T-helper 9 cell (primary cell): Measurements from ENCODE around the gene DAAM1.

Experiments
- DNase-seq: peaks from one replicate; pipeline ENCODE4 v3.0.0-alpha.2; 2020

Gene DAAM1

DNA sequence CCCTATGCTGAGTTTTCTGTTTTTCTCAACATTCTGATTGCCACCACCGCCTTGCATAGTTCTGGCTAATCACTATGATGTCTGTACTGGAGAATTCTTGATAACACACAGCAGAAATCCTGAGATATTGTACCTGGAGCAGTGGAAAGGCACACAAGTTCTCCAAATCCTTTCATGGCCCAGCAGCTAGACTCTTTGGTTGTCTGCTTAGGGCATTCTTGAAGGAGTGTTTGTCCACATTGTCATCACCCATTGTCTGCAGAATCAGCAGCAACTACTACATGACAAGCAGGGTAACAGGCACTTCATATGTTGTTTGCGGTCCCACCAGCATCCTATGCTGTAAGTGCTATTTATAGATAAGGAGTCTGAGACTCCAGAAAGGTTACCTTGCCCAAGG is 128.9 kb downstream of the DAAM1 start:
- DNase-seq = no peak

DNA sequence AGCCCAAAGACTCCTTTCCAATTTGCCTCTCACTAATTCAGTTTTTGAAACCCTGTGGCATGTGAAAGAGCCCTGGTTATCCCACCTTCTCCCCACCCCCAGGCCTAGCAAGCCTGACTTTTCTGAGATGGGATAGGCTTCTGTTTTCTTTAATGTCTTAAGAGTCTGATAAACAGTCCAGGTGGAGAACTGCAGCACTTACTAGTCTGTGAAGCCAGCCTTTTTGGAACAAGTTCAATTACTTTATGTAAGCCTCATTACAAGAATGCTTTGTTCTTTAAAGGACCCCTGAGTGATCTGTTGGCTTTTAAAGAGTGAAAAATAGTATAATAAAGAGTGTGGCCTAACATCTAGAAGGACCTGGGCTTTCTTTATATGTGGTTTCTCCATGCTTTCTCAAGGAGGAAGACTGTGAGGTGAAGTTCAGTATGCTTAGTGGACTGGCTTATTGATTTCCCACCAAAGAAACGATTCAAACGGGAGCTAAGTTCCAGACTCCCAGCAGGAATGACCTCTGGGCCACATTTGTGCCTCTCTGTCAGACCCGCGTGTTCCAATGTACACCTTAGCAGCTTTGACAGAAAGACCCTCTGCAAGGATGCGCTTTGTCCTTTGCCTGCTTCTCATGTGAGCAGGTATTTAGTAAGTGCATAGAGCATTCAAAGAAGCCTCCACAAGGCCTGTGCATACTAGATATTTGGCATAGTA is 129.5 kb downstream of the DAAM1 start:
- DNase-seq = no peak

DNA sequence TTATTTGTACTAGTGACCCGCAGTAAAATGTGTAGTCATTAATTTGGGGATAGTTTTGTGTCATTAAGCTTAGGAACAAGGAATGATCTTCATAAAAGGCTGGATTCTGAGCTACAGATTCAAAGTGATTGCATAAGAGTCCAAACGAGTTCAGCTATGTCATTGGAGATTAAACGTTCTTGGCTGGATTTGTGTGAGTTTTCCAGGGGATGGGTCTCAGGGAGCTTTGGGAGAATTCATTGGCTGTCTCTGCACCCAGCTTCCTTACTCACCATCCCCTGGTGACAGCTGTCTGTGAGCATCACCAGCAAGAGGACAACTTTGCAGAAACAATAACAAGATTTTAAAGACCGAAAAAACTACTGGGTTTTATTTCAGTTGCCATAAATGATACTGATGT is 130.4 kb downstream of the DAAM1 start:
- no peak for DNase-seq

- DNase-seq = no peak
These were observed 131.9 kb downstream of the DAAM1 start for GRCh38 chr14:59320361-59320760.

DNA sequence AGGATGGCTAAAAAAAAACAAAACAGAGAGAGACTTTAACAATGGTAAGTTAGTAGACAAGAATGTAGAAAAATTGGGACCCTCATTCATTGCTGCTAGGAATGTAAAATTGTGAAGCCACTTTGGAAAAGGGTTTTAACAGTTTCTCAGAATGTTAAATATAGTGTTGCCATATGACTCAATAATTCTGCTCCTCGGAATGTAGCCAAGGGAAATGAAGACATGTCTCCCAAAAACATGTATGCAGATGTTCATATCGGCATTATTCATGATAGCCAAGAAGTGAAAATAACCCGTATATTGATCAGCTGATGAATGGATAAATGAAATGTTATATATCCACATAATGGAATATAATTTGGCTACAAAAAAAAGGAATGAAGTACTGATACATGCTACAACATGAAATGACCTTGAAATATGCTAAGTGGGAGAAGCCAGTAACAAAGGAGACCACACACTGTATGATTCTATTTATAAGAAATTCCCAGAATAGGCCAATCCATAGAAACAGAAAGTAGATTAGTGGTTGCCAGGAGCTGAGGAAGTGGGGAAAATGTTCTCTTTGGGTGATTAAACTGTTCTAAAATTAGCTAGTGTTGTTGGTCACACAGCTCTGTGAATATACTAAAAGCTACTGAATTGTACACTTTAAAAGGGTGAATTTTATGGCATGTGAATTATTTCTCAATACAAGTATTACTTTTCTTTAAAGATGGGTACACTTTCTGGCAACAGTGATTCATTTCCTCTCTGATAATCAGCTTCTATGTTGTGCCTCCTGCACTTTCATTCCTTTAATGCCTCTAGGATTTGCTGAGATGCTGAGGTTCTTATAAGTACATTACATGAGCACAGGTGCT is 132.5 kb downstream of the DAAM1 start:
- DNase-seq = no peak

DNA sequence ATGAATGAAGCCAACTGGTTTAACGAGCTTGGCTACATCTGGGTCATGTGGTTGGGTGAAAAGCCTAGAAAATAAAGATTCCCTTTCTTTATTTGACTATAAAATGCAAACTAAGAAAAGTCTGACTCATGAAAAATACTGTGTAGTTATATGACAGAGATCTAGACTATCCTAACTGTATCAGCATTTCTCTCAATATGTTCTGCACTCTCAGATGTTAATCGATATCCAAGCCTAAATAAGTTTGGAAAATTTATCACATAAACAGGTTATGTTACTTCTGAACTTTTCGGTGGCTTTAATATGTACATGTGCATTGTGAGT is 133.1 kb downstream of the DAAM1 start:
- DNase-seq = no peak

GRCh38 chr14:59325906-59326305 is 137.4 kb downstream of the DAAM1 start:
- DNase-seq = no peak

GRCh38 chr14:59328454-59328853 is 140.0 kb downstream of the DAAM1 start:
- DNase-seq = no peak

DNA sequence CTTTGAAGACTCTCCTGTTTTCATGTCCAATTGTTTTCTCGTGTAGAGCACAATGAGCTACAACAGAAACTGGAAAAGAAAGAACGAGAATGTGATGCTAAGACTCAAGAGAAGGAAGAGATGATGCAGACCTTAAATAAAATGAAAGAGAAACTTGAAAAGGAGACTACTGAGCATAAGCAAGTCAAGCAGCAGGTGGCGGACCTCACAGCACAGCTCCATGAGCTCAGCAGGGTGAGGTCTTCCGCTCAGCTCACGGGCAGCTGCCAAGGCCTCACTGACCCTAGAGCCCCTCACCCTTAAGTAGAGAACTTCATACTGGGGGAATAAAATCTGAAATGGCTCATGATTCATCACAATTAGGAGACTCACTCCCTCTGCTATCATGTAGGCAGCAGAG is 142.0 kb downstream of the DAAM1 start:
- DNase-seq = no peak

DNA sequence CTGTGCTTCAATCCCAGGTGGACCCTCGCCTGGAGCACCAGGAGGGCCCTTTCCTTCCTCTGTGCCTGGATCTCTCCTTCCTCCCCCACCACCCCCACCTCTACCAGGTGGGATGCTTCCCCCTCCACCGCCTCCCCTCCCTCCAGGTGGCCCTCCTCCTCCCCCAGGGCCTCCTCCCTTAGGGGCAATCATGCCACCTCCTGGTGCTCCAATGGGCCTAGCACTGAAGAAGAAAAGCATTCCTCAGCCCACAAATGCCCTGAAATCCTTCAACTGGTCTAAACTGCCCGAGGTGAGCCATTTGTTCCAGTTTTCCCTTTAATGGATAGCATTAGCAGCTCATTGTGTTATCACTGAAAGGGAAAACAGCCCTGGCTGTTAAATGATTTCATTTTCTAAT is 142.8 kb downstream of the DAAM1 start:
- DNase-seq = no peak

DNA sequence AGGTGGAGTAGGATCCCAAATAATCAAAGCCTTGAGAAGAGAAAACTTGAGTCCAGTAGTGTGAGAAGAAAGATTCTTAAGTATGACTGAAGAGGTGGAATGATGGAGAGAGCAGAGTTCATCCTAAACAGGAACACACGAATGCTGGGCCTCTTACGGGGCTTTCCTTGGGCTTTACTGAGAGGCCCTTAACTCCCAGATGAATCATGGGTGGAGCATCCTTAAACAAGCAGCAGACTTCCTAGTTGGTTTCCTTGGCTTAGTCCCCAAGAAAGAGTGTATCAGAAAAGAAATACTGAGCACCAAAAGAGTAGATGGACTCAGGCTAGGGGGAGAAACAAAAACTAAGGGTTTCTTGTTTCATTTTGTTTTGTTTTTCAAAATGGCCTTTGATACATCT is 144.3 kb downstream of the DAAM1 start:
- DNase-seq = no peak

GRCh38 chr14:59333235-59333634 is 144.8 kb downstream of the DAAM1 start:
- no peak for DNase-seq

GRCh38 chr14:59333668-59334067 is 145.2 kb downstream of the DAAM1 start:
- no peak for DNase-seq

DNA sequence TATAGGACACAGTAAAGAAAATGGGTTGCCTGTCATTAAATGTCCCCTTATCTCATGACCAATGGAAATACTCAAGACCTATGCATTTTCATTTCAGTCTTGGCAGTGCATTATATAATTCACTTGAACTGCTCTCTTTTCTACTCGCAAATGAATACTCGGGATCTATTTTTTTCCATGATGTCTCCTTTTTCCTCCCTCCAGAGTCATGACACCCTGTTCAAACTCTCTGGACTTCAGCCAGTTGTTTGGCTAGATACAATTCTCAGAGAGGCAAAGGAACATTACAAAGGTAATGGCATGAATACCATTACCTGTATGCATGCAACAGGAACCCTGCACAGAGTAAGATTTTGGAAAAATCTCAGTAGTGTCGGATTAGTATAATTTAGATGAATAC is 145.8 kb downstream of the DAAM1 start:
- no peak for DNase-seq

DNA sequence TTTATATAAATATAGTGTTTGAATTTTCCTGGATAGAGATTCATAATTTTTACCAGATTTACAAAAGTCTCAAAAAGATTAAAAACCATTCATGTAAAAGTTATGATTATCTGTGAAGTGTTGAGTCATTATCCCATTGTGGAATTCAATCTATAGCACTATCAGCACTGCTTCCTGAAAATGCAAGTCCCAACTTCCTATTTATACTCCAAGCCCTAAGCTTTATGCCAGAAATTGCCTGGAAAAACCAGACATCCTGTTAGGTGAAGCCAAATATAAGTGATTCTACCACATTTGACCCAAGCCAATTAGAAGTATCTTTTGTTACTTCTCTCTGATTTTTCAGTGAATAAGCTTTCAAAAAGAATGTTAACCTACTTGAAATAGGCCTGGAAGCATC is 147.6 kb downstream of the DAAM1 start:
- no peak for DNase-seq

- DNase-seq = no peak
These were observed 148.2 kb downstream of the DAAM1 start for GRCh38 chr14:59336706-59337105.

DNA sequence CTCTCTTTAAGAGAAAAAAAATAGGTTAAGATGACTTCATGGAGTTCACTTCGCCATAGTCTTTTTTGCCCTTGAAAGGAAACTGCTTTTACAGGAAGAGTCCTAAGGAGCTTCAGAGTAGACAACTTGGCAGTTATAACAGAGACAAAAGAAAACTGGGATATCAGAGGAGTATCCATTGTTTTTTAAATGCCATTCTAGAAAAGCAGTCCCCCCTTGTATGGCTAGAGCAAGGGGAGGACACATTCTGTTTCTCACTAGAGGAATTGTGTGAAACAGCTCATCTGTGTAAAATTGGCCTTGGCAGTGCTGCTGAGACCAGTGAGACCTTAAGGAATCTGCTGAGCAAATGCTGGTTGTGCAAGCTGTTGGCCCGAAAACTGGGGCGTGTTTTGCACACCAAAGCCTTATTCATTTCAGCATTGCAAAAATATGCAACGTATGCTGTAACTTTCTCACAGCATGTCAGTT is 148.7 kb downstream of the DAAM1 start:
- no peak for DNase-seq

DNA sequence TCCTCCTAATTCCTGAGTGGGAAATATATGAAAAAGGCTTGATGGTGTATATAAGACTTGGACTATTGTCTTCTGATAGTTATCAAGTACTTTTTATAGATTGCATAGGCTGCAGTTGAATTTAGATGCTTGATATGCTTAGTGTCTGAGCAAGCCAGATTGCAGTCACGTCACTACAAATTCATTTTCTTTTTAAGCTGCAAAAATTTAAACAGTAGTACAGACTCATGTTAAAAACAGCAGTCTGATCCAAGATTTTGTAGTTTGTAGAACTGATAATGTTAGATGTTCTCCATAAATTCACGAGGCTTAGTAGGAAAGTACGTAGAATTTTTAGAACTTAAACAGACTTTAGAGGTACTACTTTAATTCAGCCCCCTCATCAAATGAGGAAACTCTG is 150.3 kb downstream of the DAAM1 start:
- no peak for DNase-seq

DNA sequence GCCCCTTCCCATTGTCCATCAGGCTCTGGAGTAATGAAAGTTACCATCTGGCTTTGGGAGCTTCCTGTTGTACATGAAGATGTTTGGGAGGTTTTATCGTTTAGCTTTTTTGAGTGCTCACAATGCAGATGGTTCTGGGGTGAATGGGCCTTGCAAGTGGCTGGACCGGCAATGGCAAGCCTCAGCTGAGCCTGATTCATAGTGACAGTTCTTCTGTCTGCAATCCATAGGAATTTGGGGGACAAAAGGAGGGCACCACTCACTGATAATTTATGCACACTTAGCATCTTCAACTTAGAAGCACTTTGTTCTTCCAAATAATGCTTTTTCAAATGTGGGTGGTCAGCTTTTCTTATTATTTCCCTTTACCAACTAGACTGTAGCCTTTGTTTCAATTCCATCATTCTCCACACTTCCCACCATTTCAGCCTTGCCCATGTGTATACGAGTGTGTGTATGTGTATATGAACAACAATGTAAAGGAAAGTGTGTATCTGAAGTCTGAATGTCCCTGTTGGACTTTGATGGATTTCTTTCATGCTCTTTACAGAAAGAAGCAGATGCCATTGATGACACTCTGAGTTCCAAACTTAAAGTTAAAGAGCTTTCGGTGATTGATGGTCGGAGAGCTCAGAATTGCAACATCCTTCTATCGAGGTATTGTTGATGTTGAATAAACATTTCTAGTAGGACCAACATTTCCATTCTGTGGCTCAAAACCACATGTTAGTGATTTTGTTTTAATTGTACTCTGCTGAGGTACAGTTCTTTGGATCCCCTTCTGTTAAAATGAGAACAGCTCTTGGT is 151.3 kb downstream of the DAAM1 start:
- DNase-seq = no peak

DNA sequence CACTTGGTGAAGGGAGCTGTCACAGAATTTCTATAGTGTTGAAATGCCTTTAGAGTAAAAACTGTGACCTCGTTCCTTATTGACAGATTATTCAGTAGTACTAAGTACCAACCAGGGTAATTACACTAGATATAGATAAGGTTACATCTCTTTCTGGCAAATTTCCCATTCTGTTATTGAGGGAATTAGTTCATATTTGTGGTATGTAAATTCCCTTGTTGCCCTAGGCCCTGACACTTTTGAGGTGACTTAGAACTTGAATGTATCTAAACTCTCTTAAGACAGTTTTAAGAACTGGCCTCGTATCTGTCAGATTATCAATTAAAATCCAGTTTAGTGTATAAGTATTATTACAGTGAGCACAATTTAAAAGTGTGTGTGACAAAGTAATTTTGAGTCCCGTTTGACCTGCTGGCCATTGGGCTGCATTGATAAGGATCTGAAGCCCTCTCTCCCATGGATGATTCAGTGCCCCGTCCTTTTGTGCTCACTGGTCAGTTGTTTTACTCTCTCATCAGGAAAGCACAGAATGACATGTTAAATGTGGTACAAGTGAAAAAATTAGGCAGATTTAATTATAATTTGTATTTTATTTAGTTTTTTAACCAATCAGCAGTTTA is 153.5 kb downstream of the DAAM1 start:
- DNase-seq = no peak

DNA sequence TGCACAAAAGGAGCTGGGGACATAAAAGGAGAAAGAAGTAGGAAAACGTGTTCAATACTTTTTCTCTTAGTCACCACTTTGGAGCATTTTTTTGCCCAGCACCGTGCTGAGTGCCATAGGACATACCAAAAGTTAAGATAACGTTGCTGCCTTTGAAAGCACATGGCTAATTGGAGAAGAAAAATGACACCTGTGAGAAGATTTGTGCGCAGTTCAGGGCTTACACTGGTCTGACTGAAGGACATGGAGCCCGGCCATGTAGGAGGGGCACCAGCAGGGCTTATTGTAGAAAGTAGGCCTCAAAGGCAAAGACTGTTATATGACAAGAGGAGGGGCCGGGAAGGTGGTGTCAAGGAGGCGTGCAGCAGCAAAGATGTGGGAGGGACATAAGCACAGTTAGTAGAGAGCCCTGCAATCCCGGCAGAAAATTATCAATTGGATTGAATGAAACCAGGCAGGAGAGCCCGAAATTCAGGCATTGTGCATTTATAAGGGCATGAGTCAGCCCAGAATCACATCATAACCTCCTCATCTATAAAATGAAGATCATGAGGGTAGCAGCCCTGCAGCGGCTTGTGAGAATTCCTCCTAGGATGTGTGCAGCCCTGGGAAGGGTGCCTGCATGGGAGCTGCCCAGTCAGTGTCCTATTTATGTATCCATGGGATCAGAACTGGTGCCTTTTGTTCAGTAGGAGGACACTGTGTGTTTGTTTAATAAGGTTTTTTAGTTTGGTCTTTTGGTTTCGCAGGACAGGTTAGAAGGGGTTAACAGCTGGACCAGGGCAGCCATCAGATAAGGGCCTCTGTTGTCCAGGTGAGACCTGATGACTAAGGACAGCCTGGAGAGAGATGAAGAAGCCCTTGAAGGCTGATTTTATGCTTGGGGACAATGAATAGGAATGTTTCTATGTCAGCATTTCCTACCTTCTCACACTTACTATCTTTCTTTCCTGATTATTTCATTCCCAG is 154.3 kb downstream of the DAAM1 start:
- DNase-seq = no peak

DNA sequence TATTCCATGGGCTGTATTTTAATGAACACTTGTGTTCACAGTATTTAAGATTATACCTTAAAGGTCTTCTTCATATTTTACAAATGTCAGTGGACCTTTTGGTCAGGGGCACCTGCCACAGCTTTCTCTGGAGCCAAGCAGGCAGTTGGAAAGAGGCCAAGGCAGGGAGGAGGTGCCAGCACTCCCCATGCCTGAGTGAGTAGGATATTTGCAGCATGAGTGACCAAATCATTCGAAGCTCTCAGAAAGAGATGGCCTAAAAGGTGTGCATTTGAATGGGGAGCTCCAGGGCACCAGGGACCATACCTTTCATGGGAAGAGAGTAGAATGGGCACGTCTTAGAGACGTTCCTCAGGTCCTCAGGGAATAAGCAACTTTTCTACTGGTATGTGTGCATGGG is 155.1 kb downstream of the DAAM1 start:
- DNase-seq = no peak
